ENCODE results near the gene ANKRD66.
A peak's percentile ranks its signal among the peaks of the same experiment; 100 is the strongest.

The ANKRD66 gene

DNA sequence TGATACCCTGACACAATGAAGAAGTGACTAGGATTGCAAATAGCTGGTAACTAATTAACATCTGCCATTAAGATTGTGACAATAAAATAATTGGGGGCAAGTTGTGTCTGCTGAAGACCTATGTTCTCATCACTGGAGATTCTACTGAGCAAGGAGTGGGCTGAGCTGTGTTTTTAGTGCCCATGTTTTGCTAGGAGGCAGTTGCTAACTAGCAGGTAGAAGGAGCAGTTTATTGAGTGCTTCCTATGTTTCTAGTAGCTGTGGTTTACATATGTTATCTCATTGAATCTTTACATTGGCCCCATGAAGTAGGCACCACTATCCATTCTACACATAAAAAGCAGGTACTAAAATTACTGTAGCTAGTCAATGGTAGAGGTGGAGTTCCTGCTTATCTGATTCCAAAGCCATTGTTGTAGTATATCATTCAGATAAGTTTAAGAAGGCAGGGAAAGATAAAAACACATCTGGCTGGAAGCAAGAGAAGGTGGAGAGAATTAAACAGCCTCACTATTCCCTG, 43.7 kb downstream of the ANKRD66 start:
- DNase-seq (ENCODE audit: low spot score) = no peak

DNA sequence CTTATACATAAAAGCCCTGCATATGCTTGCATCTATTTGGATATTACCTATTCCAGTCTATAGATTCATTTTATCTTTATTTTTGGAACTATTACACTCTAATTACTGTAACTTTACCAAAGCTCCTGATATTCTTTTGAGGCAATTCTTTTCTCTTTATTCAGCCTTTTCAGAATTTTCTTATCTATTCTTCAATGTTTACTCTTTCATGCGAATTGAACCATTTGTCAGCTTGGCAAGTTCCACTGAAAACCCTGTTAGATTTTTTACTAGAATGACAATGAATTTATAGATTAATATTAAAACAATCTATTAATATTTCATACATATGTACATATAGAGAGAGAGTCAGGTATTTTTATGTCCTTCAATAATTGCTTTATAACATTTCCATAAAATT, 45.9 kb downstream of the ANKRD66 start:
- no peak for DNase-seq (ENCODE audit: low spot score)

DNA sequence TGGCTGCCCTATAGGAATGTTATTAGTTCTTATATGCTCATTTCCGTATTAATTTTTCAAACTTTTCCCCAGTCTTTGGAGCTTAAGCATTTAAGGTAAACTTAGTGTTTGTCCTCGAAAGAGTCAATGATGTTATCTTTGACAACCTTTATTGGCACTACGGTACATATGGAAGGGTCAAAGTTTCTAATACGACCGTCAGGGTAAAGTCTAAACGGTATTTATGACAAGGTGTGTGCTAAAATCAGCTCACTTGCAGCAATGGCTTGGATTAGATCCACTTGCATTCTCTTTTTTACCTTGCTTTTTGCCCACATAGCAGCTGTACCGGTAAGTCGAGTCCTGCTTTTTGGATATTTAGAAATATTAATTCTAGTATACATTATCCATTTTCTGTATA, 46.4 kb downstream of the ANKRD66 start, which contains the start of gene MEP1A:
TSS of gene MEP1A (plus strand) at position 252 of the 400 bp plus-strand sequence. CDS start at position 262, 10 bp downstream.
- no peak for DNase-seq (ENCODE audit: low spot score)

DNA sequence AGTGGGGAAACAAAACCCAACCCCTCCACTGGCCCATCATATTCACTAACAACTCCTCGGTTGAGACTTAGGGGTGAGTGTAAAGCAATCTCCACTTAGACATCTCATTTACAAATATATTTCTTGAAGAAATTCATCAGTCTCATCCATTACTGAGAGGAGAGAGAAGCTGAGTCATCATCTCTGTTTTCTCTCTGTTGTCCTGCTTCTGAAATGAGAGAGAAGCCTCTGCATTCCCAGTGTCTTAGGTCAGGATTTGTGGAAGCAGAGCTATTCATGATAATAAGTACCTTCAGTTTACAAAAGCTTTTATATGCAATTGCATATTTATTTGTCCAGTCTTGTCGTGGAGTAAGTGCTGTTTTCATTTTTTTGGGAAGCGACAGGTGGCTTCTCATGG, 47.3 kb downstream of the ANKRD66 start:
- no peak for DNase-seq (ENCODE audit: low spot score)

DNA sequence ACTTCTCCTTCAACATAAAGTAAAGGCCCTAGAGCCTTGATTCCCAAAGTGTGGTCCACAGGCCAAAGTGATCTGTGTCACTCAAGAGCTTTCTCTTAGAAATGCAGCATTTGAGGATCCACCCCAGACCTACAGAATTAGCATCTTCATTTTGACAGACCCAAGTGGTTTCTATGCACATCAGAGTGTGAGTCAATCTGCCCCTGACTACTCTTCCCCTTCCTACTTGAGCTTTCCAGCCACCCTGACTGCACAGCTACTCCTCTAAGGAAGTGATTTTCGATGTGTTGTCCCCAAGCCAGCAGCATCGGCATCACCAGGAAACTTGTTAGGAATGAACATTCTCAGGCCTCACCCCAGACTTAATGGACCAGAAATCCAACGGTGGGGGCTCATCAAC, 49.1 kb downstream of the ANKRD66 start:
- DNase-seq (ENCODE audit: low spot score) = no peak

DNA sequence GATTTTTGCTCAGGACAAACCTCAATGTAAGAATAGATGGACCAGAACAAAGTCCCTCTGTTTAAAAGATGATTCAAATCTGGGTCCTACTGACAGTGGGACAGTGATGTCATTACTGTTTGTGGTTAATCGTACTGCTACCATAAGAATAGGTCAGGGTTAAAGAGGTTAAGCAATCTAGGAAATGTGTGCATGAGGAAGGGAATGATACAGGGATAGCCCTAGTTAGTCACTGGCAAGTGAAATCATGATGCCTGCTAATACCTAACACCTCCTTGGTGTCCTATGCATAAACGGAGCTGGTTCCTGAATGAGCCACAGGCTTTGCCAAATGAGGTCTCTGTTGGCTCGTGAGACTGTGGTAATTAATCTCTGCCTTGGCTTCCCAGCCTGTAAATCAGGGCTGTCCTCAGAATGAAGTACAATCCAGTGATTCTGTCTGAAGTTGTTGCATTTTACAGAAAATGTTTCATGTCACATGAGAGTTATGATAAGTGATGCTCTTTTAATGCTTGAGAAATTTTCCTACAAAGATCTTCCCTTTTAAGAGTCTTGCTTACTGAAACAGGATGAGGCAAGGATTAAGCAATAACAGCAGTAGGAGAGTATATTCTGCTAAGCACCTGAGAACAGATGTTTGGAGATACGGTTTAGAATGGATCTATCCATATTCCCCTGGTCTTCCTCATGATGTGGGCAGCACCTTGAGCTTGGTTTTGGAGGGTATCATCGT, 50.3 kb downstream of the ANKRD66 start:
- no peak for DNase-seq (ENCODE audit: low spot score)

DNA sequence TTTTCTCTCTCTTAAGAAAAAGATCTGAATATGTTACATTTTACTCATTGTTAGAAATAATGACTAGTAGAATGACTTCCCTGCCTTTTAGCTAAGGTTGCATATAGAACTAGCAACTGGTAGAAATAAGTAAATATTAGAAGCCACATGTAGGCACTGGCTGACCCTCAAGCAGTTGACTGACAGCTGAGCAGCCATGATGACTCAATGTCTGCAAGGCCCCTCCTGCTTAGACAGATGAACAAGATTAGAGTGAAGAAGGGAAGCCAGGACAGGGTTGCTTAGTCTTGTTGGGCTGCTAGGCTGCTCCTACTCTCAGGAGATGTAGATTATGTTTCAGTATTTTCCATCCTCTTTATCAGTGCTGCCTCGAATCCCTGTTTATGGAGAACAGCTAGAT, 52.9 kb downstream of the ANKRD66 start:
- DNase-seq (ENCODE audit: low spot score) = no peak

DNA sequence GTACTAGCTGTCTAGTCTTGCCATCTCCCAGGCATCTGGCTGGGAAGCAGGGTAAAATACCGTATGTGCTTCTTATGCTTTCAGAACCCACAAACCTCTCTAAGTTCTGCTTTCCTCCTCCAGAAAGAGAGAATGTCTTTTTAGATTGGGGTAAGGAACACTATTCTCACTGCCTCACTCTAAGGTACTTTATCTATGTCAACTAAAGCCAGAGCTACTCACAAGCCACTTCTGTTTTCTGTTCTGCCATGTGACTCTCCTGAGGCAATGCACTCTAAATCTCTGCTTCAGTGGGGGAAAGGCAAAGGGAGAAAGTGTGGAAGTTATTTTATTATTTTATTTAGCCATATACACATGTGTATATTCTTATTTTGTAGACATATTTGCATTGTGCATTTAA, 62.1 kb downstream of the ANKRD66 start:
- peak; percentile 62 for DNase-seq (ENCODE audit: low spot score)
